MM.1S (cell line): ENCODE measurements around the gene FAM185A.
"Not testable (repeated sequence)": the region's sequence is repeated elsewhere in the genome, so short reads cannot be mapped to it uniquely, and the experiment has no call there.

Experiments
- EZH2 ChIP-seq: fragments of 300-600 bp; sonication (generic); optimal IDR thresholded peaks from 2 replicates; pipeline ENCODE3; 2017; ENCODE audit warnings: low read depth, mild to moderate bottlenecking, antibody characterized with exemption, low read length, mixed read lengths
- TF ChIP-seq, protein P1 (sequence below): fragments of 300-600 bp; sonication (generic); IDR thresholded peaks from 2 replicates; pipeline ENCODE4 v1.5.1; 2016; ENCODE audit warnings: antibody characterized with exemption, low read length, mixed read lengths

DNA sequence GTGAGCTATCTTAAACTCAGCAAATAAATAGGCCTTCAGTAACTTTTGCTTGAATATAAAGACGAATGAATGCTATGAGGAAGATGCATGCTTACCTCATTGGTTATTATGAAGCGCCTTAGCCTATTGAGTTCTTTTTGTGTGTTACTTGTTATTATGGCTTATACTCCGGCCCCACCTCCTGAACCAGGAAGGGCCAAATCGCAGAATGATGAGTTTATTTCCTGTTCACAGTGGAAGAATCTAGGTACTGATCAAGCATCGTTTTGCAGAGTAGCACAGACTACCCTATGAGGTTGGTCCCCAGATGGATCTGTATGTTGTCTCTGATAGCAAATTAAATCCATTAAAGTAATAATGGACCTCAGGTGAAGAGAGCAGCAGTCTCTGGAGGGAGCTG is 42.6 kb downstream of the FAM185A start:
- not testable (repeated sequence) for TF ChIP-seq EZH2
- TF ChIP-seq, protein P1, sequence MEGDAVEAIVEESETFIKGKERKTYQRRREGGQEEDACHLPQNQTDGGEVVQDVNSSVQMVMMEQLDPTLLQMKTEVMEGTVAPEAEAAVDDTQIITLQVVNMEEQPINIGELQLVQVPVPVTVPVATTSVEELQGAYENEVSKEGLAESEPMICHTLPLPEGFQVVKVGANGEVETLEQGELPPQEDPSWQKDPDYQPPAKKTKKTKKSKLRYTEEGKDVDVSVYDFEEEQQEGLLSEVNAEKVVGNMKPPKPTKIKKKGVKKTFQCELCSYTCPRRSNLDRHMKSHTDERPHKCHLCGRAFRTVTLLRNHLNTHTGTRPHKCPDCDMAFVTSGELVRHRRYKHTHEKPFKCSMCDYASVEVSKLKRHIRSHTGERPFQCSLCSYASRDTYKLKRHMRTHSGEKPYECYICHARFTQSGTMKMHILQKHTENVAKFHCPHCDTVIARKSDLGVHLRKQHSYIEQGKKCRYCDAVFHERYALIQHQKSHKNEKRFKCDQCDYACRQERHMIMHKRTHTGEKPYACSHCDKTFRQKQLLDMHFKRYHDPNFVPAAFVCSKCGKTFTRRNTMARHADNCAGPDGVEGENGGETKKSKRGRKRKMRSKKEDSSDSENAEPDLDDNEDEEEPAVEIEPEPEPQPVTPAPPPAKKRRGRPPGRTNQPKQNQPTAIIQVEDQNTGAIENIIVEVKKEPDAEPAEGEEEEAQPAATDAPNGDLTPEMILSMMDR: not testable (repeated sequence)
